ENCODE measurements around the gene ARID1B.

DNA sequence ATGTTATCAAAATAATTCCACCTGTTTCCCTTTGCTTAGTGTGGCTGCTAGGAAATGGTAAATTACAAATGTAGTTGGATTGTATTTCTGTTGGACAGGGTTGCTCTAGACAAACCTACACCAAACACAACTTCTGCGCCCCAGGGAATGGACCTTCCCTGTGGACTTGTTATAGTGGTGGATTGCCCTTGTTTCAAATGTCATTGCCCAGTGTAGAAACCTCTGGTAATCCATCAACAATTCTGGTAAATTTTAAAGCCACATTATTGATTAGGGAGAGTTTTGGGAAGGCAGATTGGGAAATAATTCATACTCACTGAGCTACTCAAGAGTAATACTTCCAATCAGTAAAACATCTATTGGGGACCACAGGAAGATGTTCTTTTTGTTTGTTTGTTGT, 239.8 kb downstream of the ARID1B start:
- TF ChIP-seq, protein P1, sequence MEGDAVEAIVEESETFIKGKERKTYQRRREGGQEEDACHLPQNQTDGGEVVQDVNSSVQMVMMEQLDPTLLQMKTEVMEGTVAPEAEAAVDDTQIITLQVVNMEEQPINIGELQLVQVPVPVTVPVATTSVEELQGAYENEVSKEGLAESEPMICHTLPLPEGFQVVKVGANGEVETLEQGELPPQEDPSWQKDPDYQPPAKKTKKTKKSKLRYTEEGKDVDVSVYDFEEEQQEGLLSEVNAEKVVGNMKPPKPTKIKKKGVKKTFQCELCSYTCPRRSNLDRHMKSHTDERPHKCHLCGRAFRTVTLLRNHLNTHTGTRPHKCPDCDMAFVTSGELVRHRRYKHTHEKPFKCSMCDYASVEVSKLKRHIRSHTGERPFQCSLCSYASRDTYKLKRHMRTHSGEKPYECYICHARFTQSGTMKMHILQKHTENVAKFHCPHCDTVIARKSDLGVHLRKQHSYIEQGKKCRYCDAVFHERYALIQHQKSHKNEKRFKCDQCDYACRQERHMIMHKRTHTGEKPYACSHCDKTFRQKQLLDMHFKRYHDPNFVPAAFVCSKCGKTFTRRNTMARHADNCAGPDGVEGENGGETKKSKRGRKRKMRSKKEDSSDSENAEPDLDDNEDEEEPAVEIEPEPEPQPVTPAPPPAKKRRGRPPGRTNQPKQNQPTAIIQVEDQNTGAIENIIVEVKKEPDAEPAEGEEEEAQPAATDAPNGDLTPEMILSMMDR (conservative IDR thresholded peaks at IDR 0.05; ENCODE audit: low read depth, low read length), result no peak
- TF ChIP-seq RCOR1 (IDR thresholded peaks at IDR 0.05; ENCODE audit: insufficient replicate concordance, low read length), result no peak
- no peak for TF ChIP-seq FOS (IDR thresholded peaks at IDR 0.05; ENCODE audit: low read depth, low read length)
- TF ChIP-seq POLR2A (IDR thresholded peaks at IDR 0.05; ENCODE audit: low read depth, low read length), result no peak
- no peak for TF ChIP-seq BHLHE40 (IDR thresholded peaks at IDR 0.05; ENCODE audit: low read depth, low read length)
- no peak for TF ChIP-seq CEBPB (IDR thresholded peaks at IDR 0.05; ENCODE audit: low read depth, low read length)
- TF ChIP-seq MAZ (IDR thresholded peaks at IDR 0.05; ENCODE audit: borderline replicate concordance, low read depth, low read length), result no peak
- TF ChIP-seq CHD1 (IDR thresholded peaks at IDR 0.05; ENCODE audit: low read depth, low read length), result no peak
- no peak for TF ChIP-seq RFX5 (IDR thresholded peaks at IDR 0.05; ENCODE audit: low read depth, low read length)

Measured in IMR-90 (cell line).